ENCODE results near the gene ITIH5. TPM values are rescaled to one million over a fixed set of nuclear protein-coding genes. Genes with fewer than 3 reads are reported as not detected.

ITIH5 gene
- total RNA-seq, 2 experiments from 2014 or later = not detected

DNA sequence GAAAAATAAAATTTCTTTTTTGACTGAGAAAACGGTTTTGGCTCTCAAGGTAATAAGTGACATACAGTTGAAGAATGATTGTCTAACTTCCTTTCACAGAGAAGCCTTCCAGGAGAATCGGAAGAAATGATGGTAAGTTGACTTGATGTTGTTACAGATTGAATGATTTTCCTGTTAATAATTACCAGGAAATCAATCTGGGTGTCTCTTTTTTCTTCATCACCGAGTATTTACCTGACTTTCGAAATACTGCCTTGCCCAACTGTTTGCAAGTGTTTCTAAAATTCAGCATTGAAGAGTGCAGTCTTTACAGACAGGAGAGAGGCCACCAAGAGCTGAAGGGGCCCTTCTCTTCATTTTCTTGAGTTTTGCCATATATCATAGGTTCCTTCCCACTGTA is 40.3 kb upstream of the ITIH5 start:
- no peak overlapping the region for H3K27ac ChIP-seq (ENCODE audit: low read depth in 1 of 2, low read length in 2 of 2)
- Mint-ChIP-seq H3K4me1 (ENCODE audit: low read depth) (no peaks in the 10 kb centered on the region), H3K4me3 (no peak overlapping the region), H3K27ac (no peak overlapping the region), H3K27me3 (peaks cover 45% of the 10 kb centered on the region), H3K36me3 (ENCODE audit: low read depth) (no peaks in the 10 kb centered on the region), H3K9me3 (no peaks in the 10 kb centered on the region)
- ATAC-seq (ENCODE audit: poor library complexity) = no peak
- H3K36me3 ChIP-seq (ENCODE audit: insufficient read depth, low read length) = no peaks in the 10 kb centered on the region
- no peak for DNase-seq
- no peaks in the 10 kb centered on the region for H3K4me1 ChIP-seq (ENCODE audit: insufficient read depth, low read length)
- H3K4me3 ChIP-seq (ENCODE audit: low read length) = no peak overlapping the region
- ChIA-PET CTCF (no interaction called here), POLR2A (no interaction called here)
- intact Hi-C loops (cut with DNase I, micrococcal nuclease) = no loop called here
- TF ChIP-seq, protein P1, sequence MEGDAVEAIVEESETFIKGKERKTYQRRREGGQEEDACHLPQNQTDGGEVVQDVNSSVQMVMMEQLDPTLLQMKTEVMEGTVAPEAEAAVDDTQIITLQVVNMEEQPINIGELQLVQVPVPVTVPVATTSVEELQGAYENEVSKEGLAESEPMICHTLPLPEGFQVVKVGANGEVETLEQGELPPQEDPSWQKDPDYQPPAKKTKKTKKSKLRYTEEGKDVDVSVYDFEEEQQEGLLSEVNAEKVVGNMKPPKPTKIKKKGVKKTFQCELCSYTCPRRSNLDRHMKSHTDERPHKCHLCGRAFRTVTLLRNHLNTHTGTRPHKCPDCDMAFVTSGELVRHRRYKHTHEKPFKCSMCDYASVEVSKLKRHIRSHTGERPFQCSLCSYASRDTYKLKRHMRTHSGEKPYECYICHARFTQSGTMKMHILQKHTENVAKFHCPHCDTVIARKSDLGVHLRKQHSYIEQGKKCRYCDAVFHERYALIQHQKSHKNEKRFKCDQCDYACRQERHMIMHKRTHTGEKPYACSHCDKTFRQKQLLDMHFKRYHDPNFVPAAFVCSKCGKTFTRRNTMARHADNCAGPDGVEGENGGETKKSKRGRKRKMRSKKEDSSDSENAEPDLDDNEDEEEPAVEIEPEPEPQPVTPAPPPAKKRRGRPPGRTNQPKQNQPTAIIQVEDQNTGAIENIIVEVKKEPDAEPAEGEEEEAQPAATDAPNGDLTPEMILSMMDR (IDR thresholded peaks at IDR 0.05) = no peak
- H3K27me3 ChIP-seq (ENCODE audit: control insufficient read depth in 1 of 2, insufficient read depth in 2 of 2, low read length in 2 of 2) = peaks cover 0 to 31% of the 10 kb centered on the region in 2 experiments
- no peaks in the 10 kb centered on the region for H3K9me3 ChIP-seq (ENCODE audit: control insufficient read depth in 1 of 2, insufficient read depth in 1 of 2, low read length in 2 of 2)

DNA sequence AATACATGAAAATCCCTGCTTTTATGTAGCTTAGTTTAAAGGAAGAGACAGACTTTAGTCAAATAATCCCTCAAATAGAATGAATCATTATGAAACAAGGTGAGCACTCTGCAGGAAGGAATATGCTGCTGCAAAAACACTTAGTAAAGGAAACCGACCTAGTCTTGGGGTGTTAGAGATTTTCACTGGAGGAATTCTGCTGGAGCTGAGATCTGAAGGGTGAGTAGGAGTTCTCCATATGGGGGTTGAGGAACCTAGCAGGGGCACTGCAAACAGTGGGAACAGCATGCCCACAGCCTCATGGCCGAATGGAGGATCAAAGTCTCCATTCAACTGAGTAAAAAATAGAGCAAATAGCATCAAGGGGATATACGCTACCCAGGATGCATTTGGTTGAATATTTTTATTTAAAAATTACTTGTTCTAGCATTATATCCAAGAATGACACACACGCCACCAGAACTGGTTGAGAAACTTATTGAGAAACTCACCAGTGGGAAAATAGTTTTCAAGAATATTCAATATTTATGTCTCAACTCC is 39.8 kb upstream of the ITIH5 start:
- Histone ChIP-seq H3K9me3 (ENCODE audit: control insufficient read depth in 1 of 2, insufficient read depth in 1 of 2, low read length in 2 of 2) (no peaks in the 10 kb centered on the region), H3K27me3 (ENCODE audit: control insufficient read depth in 1 of 2, insufficient read depth in 2 of 2, low read length in 2 of 2) (peaks cover 0 to 33% of the 10 kb centered on the region in 2 experiments), H3K36me3 (ENCODE audit: insufficient read depth, low read length) (no peaks in the 10 kb centered on the region), H3K4me3 (ENCODE audit: low read length) (no peak overlapping the region), H3K27ac (ENCODE audit: low read depth in 1 of 2, low read length in 2 of 2) (no peak overlapping the region), H3K4me1 (ENCODE audit: insufficient read depth, low read length) (no peaks in the 10 kb centered on the region)
- intact Hi-C loops (cut with DNase I, micrococcal nuclease) = no loop called here
- H3K9me3 Mint-ChIP-seq = no peaks in the 10 kb centered on the region
- no peaks in the 10 kb centered on the region for H3K36me3 Mint-ChIP-seq (ENCODE audit: low read depth)
- DNase-seq = no peak
- no peaks in the 10 kb centered on the region for H3K4me1 Mint-ChIP-seq (ENCODE audit: low read depth)
- no peak overlapping the region for H3K4me3 Mint-ChIP-seq
- no peak overlapping the region for H3K27ac Mint-ChIP-seq
- peaks cover 41% of the 10 kb centered on the region for H3K27me3 Mint-ChIP-seq
- ATAC-seq (ENCODE audit: poor library complexity) = no peak
- ChIA-PET CTCF (no interaction called here), POLR2A (no interaction called here)
- TF ChIP-seq, protein P1 (IDR thresholded peaks at IDR 0.05) = no peak

DNA sequence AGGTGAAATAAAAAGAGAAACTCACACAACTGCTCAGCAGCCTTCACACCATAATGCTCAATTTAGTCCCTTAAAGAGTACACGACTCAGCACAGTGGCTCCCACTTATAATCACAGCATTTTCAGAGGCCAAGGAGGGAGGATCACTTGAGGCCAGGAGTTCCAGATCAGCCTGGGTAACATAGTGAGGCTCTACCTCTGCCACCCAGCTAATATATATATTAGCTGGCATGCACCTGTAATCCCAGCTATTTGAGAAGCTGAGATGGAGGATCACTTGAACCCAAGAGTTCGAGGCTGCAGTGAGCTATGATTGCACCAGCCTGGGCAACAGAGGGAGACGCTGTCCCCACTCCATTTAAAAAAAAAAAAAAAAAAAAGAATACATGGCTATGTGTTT is 38.6 kb upstream of the ITIH5 start:
- ATAC-seq (ENCODE audit: poor library complexity) = no peak
- TF ChIP-seq, protein P1 (IDR thresholded peaks at IDR 0.05) = no peak
- Histone ChIP-seq H3K27me3 (ENCODE audit: control insufficient read depth in 1 of 2, insufficient read depth in 2 of 2, low read length in 2 of 2) (peaks cover 0 to 33% of the 10 kb centered on the region in 2 experiments), H3K4me1 (ENCODE audit: insufficient read depth, low read length) (no peaks in the 10 kb centered on the region), H3K27ac (ENCODE audit: low read depth in 1 of 2, low read length in 2 of 2) (no peak overlapping the region), H3K9me3 (ENCODE audit: control insufficient read depth in 1 of 2, insufficient read depth in 1 of 2, low read length in 2 of 2) (no peaks in the 10 kb centered on the region), H3K4me3 (ENCODE audit: low read length) (no peak overlapping the region), H3K36me3 (ENCODE audit: insufficient read depth, low read length) (no peaks in the 10 kb centered on the region)
- H3K9me3 Mint-ChIP-seq = no peaks in the 10 kb centered on the region
- H3K4me3 Mint-ChIP-seq = no peak overlapping the region
- H3K27me3 Mint-ChIP-seq = peaks cover 48% of the 10 kb centered on the region
- POLR2A ChIA-PET = no interaction called here
- intact Hi-C loops (cut with DNase I, micrococcal nuclease) = no loop called here
- H3K27ac Mint-ChIP-seq = no peak overlapping the region
- no peaks in the 10 kb centered on the region for H3K4me1 Mint-ChIP-seq (ENCODE audit: low read depth)
- CTCF ChIA-PET = no interaction called here
- no peaks in the 10 kb centered on the region for H3K36me3 Mint-ChIP-seq (ENCODE audit: low read depth)
- DNase-seq = no peak

Data from CD4-positive, alpha-beta T cell (primary cell).